ENCODE results near the gene CD99L2.

DNA sequence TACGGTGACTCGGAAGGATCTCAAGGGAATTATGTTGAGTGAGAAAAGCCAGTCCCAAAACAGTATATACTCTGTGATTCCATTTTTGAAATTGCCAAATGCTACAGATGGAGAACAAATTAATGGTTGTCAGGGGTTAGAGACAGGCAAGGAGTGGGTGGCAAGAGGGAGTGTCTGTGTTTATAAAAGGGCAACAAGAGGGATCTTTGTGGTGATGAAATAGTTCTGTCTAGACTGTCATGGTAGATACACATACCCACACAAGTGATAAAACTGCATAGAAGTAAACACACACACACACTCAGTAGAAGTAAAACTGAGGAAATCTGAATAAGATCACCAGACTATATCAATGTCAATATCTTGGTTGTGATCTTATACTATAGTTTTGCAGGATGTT is 92.7 kb downstream of the CD99L2 start:
- TF ChIP-seq, protein P1, sequence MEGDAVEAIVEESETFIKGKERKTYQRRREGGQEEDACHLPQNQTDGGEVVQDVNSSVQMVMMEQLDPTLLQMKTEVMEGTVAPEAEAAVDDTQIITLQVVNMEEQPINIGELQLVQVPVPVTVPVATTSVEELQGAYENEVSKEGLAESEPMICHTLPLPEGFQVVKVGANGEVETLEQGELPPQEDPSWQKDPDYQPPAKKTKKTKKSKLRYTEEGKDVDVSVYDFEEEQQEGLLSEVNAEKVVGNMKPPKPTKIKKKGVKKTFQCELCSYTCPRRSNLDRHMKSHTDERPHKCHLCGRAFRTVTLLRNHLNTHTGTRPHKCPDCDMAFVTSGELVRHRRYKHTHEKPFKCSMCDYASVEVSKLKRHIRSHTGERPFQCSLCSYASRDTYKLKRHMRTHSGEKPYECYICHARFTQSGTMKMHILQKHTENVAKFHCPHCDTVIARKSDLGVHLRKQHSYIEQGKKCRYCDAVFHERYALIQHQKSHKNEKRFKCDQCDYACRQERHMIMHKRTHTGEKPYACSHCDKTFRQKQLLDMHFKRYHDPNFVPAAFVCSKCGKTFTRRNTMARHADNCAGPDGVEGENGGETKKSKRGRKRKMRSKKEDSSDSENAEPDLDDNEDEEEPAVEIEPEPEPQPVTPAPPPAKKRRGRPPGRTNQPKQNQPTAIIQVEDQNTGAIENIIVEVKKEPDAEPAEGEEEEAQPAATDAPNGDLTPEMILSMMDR (IDR thresholded peaks at IDR 0.05; ENCODE audit: poor library complexity, severe bottlenecking): no peak
- TF ChIP-seq, protein P2, sequence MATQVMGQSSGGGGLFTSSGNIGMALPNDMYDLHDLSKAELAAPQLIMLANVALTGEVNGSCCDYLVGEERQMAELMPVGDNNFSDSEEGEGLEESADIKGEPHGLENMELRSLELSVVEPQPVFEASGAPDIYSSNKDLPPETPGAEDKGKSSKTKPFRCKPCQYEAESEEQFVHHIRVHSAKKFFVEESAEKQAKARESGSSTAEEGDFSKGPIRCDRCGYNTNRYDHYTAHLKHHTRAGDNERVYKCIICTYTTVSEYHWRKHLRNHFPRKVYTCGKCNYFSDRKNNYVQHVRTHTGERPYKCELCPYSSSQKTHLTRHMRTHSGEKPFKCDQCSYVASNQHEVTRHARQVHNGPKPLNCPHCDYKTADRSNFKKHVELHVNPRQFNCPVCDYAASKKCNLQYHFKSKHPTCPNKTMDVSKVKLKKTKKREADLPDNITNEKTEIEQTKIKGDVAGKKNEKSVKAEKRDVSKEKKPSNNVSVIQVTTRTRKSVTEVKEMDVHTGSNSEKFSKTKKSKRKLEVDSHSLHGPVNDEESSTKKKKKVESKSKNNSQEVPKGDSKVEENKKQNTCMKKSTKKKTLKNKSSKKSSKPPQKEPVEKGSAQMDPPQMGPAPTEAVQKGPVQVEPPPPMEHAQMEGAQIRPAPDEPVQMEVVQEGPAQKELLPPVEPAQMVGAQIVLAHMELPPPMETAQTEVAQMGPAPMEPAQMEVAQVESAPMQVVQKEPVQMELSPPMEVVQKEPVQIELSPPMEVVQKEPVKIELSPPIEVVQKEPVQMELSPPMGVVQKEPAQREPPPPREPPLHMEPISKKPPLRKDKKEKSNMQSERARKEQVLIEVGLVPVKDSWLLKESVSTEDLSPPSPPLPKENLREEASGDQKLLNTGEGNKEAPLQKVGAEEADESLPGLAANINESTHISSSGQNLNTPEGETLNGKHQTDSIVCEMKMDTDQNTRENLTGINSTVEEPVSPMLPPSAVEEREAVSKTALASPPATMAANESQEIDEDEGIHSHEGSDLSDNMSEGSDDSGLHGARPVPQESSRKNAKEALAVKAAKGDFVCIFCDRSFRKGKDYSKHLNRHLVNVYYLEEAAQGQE (IDR thresholded peaks at IDR 0.05; ENCODE audit: borderline replicate concordance): no peak
- TF ChIP-seq RAD21 (conservative IDR thresholded peaks at IDR 0.05): no peak
- TF ChIP-seq POLR2AphosphoS5 (IDR thresholded peaks at IDR 0.05): no peak
- TF ChIP-seq SMC3 (conservative IDR thresholded peaks at IDR 0.05; ENCODE audit: poor library complexity): no peak
- TF ChIP-seq EZH2 (IDR thresholded peaks at IDR 0.05; ENCODE audit: borderline replicate concordance, insufficient read depth, low read length, poor library complexity, severe bottlenecking): no peak
- no peak for TF ChIP-seq TAF1 (IDR thresholded peaks at IDR 0.05; ENCODE audit: low read depth)
- no peak for TF ChIP-seq EP300 (conservative IDR thresholded peaks at IDR 0.05; ENCODE audit: poor library complexity, severe bottlenecking)
